Left ventricle myocardium inferior (tissue), 1 donor: Measurements from ENCODE around the gene C3orf70. TPM values are rescaled to one million over a fixed set of nuclear protein-coding genes. Genes with fewer than 3 reads are reported as not detected.

ENCODE experiments used
- DNase-seq: peaks from one replicate; pipeline ENCODE4 v3.0.0-alpha.2; 2020
- H3K27ac ChIP-seq: fragments of 200-600 bp; replicated peaks from 2 replicates; pipeline ENCODE4 v1.8.0; 2021
- H3K27me3 ChIP-seq: fragments of 200-600 bp; 2 replicates; pipeline ENCODE4 v1.8.0; 2021; ENCODE audit warnings: low read depth
- H3K36me3 ChIP-seq: fragments of 200-600 bp; 2 replicates; pipeline ENCODE4 v1.8.0; 2021
- H3K4me1 ChIP-seq: fragments of 200-600 bp; 2 replicates; pipeline ENCODE4 v1.8.0; 2021
- H3K4me3 ChIP-seq: fragments of 200-600 bp; 2 replicates; pipeline ENCODE4 v1.8.0; 2021; ENCODE audit warnings: mild to moderate bottlenecking, moderate library complexity
- H3K9me3 ChIP-seq: fragments of 200-600 bp; replicated peaks from 2 replicates; pipeline ENCODE4 v1.8.0; 2021
- CTCF ChIP-seq: fragments of 200-600 bp; IDR thresholded peaks from 2 replicates; pipeline ENCODE4 v1.8.0; 2021; ENCODE audit warnings: antibody characterized with exemption, mild to moderate bottlenecking, borderline replicate concordance
- intact Hi-C: fragments of 100-400 bp; cut with micrococcal nuclease; formaldehyde crosslinking; loops from one replicate; pipeline ENCODE4 v1.11.0; 2022
- total RNA-seq: library from RNA; stranded (reverse); fragmentation: NEBNext Ultra II Directional; extraction: Animal tissue kit (Norgen Biotek cat#: 25700); gene quantifications from one replicate; pipeline ENCODE4 v1.2.1, GENCODE V29; 2021
- donor health status: DM: no; HTN: yes; CAD: no; lungs with severe emphysema.

Gene C3orf70
- total RNA-seq, 1 donor from 2014 or later: 1.4 TPM

GRCh38 chr3:185075547-185075946 lies 77.3 kb downstream of the C3orf70 start:
- Histone ChIP-seq H3K4me1 (peaks cover 8% of the 10 kb centered on the region), H3K27me3 (no peaks in the 10 kb centered on the region), H3K36me3 (no peaks in the 10 kb centered on the region), H3K4me3 (no peak overlapping the region), H3K9me3 (no peaks in the 10 kb centered on the region), H3K27ac (no peak overlapping the region)
- no peak for TF ChIP-seq CTCF
- DNase-seq: no peak
- intact Hi-C loops: no loop called here

- Histone ChIP-seq H3K9me3 (no peaks in the 10 kb centered on the region), H3K27me3 (no peaks in the 10 kb centered on the region), H3K27ac (no peak overlapping the region), H3K4me3 (no peak overlapping the region), H3K36me3 (no peaks in the 10 kb centered on the region), H3K4me1 (no peaks in the 10 kb centered on the region)
- TF ChIP-seq CTCF: no peak
- intact Hi-C loops: no loop called here
- no peak for DNase-seq
Observed at GRCh38 chr3:185071287-185071800, 81.5 kb downstream of the C3orf70 start.

- intact Hi-C loops: no loop called here
- H3K27me3 ChIP-seq: no peaks in the 10 kb centered on the region
- no peaks in the 10 kb centered on the region for H3K36me3 ChIP-seq
- no peaks in the 10 kb centered on the region for H3K9me3 ChIP-seq
- no peak overlapping the region for H3K4me3 ChIP-seq
- TF ChIP-seq CTCF: peak; percentile 47
- H3K27ac ChIP-seq: no peak overlapping the region
- no peaks in the 10 kb centered on the region for H3K4me1 ChIP-seq
- no peak for DNase-seq
Observed at GRCh38 chr3:185070491-185071286, 82.2 kb downstream of the C3orf70 start.

GRCh38 chr3:185069037-185070030 lies 83.5 kb downstream of the C3orf70 start:
- no peak for TF ChIP-seq CTCF
- no peaks in the 10 kb centered on the region for H3K27me3 ChIP-seq
- no peak overlapping the region for H3K27ac ChIP-seq
- H3K4me1 ChIP-seq: no peaks in the 10 kb centered on the region
- H3K9me3 ChIP-seq: no peaks in the 10 kb centered on the region
- intact Hi-C loops: no loop called here
- H3K4me3 ChIP-seq: no peak overlapping the region
- H3K36me3 ChIP-seq: no peaks in the 10 kb centered on the region
- no peak for DNase-seq

- Histone ChIP-seq H3K4me3 (no peak overlapping the region), H3K27me3 (no peaks in the 10 kb centered on the region), H3K4me1 (no peaks in the 10 kb centered on the region), H3K27ac (no peak overlapping the region), H3K36me3 (no peaks in the 10 kb centered on the region), H3K9me3 (no peaks in the 10 kb centered on the region)
- no peak for TF ChIP-seq CTCF
- DNase-seq: no peak
- intact Hi-C loops: no loop called here
Observed at GRCh38 chr3:185067173-185067572, 85.7 kb downstream of the C3orf70 start.
